IPS DF 19.7 (cell line): Measurements from ENCODE around the gene GHRL.

ENCODE experiments used
- DNase-seq: peaks from one replicate; pipeline ENCODE4 v3.0.0-alpha.2; 2013; ENCODE audit warnings: low read depth, low spot score

GHRL gene

GRCh38 chr3:10245081-10245712, 47.5 kb downstream of the GHRL start:
- no peak for DNase-seq

GRCh38 chr3:10244009-10244408, 48.7 kb downstream of the GHRL start:
- no peak for DNase-seq

- DNase-seq: no peak
These were observed 50.3 kb downstream of the GHRL start for GRCh38 chr3:10242182-10243065.

- no peak for DNase-seq
These were observed 51.9 kb downstream of the GHRL start for GRCh38 chr3:10240799-10241198.

- DNase-seq: no peak
These were observed 54.2 kb downstream of the GHRL start for GRCh38 chr3:10238345-10239183.
